HG03280 (cell line): ENCODE results near the gene SQSTM1.
"Not testable (repeated sequence)": the region's sequence is repeated elsewhere in the genome, so short reads cannot be mapped to it uniquely, and the experiment has no call there.

ENCODE experiments used
- ATAC-seq: cut with Tn5 transposase; IDR thresholded peaks from one replicate; pipeline ENCODE4 v1.9.1; 2021; ENCODE audit warnings: mild to moderate bottlenecking, moderate library complexity; ENCODE audit not compliant: unreplicated experiment

SQSTM1 gene

DNA sequence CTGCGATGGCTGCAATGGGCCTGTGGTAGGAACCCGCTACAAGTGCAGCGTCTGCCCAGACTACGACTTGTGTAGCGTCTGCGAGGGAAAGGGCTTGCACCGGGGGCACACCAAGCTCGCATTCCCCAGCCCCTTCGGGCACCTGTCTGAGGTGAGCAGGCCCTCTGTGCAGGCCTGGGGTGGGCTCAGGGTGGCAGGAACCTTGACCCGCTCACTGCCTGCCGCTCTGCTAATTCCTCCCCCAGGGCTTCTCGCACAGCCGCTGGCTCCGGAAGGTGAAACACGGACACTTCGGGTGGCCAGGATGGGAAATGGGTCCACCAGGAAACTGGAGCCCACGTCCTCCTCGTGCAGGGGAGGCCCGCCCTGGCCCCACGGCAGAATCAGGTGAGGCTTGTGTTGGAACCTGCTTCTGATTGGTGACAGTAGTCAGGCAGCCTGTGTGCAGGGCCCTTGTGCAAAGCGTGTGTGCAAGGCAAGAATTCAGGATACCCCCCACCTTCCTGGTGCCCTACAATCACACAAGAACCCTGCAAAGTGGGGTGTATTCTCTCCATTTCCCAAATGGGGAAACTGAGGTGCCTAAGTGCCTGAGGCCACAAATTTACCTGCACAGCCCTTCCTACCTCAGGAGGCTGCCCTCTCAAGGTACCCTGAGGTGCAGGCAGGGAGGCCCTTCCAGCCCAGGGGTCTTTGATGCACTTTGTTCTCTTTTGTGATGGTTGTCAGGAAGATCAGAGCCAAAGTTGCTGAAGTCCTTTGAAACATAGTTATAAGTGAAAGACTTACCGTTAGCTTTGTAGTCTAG is 3.4 kb downstream of the SQSTM1 start:
- ATAC-seq: no peak

DNA sequence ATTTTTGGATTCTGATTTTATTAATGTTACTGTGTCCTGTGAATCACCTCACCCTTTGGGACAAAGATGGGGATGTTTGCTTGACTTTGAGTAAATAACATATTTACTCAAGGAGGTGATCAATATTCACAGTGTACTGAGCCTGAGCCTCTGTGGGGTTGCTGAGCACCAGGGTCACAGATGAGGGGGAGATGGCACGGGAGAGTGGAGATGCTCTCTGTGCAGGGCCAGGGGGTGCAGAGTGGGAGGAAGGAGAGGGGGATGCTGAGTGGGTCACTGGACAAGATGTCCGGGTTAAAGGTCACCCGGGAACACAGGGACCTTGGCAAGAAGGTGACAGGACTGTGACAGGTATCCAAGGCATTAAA is 4.0 kb downstream of the SQSTM1 start:
- no peak for ATAC-seq

GRCh38 chr5:179825655-179826182 is 5.0 kb downstream of the SQSTM1 start:
- ATAC-seq: no peak

GRCh38 chr5:179827680-179828079 is 7.0 kb downstream of the SQSTM1 start:
- ATAC-seq: no peak

- ATAC-seq: no peak
Measured at GRCh38 chr5:179828756-179829421, 8.2 kb downstream of the SQSTM1 start.

- ATAC-seq: no peak
Measured at GRCh38 chr5:179829732-179830435, 9.2 kb downstream of the SQSTM1 start.

DNA sequence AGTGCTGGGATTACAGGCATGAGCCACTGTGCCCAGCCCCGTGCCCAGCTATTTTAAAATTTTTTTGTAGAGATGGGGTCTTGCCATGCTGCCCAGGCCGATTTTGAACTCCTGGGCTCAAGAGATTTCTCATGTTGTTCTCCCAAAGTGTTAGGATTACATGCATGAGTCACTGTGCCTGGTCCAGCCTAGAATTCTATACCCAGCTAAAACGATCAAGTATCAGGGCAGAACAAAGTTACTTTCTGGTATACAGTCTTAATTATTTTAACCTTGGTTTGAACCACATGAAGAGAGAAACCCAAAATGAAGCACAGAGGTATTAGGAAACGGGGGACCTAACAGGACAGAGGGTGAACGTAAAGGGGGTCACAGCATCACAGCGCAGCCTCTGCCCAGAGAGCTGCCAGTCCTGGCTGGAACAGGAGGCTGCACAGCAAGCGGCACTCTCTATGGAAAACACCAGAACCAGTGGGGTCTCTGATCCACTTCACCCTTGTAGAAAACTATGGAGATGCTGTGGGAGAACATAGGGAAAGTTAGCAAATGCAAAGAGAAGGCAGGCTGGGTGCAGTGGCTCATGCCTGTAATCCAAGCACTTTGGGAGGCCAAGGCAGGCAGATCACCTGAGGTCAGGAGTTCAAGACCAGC is 10.2 kb downstream of the SQSTM1 start:
- ATAC-seq: no peak

DNA sequence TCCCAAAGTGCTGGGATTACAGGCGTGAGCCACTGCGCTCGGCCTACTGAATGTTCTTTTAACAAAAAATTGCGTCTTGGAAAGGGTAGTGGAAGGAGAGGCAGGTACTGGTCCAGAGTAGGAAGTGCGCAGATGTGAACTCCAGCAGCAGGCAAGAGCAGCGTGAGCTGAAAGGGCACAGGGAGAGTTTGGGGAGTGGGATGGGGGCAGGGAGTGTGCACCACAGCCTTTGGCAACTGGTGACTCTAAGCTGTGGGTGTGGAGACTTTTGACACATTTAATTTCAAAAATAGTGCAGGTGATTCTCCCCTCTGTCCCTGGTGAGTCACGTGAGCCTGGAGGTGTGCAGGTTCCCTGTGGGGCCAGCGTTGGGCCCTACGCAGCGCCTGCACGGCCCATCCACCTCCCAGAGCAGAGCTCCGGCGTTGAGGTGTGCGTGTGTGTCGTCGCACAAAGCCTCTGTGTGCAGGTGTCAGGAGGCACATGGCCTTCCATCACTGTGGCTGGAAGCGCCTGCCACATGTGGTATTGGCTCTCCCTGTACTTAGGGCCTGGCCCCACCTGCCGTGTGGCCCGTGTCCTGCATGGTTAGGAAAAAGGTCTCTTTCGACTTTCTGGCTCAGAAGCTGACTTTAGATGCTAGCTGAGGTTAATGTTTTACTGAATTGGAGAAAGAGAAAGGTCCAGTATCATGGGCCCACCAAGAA is 11.5 kb downstream of the SQSTM1 start:
- no peak for ATAC-seq

DNA sequence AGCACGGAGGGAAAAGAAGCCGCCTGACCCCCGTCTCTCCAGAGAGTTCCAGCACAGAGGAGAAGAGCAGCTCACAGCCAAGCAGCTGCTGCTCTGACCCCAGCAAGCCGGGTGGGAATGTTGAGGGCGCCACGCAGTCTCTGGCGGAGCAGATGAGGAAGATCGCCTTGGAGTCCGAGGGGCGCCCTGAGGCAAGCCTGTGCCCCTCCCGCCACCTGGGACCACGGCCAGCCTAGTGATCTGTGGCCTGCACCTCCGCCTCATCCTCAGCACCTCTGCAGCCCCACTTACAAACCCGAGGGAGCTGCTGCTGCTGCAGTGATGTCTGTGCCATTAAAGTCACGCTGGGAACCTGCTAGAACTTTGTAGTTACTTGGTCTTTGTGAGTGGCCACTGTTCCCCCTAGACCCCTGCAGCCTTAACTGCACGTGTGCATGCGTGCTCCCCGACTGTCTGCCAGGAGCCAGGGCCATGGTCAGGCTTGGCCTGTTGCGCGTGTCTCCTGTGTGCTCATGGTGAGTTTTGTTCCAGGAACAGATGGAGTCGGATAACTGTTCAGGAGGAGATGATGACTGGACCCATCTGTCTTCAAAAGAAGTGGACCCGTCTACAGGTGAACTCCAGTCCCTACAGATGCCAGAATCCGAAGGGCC is 12.5 kb downstream of the SQSTM1 start:
- ATAC-seq: no peak

- no peak for ATAC-seq
Measured at GRCh38 chr5:179833709-179834070, 13.0 kb downstream of the SQSTM1 start.

- no peak for ATAC-seq
Measured at GRCh38 chr5:179834120-179834519, 13.4 kb downstream of the SQSTM1 start.

DNA sequence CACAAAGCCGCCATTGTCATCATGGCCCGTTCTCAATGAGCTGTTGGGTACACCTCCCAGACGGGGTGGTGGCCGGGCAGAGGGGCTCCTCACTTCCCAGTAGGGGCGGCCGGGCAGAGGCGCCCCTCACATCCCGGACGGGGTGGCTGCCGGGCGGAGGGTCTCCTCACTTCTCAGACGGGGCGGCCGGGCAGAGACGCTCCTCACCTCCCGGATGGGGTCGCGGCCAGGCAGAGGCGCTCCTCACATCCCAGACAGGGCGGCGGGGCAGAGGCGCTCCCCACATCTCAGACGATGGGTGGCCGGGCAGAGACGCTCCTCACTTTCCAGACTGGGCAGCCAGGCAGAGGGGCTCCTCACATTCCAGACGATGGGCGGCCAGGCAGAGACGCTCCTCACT is 14.2 kb downstream of the SQSTM1 start:
- ATAC-seq: not testable (repeated sequence)

DNA sequence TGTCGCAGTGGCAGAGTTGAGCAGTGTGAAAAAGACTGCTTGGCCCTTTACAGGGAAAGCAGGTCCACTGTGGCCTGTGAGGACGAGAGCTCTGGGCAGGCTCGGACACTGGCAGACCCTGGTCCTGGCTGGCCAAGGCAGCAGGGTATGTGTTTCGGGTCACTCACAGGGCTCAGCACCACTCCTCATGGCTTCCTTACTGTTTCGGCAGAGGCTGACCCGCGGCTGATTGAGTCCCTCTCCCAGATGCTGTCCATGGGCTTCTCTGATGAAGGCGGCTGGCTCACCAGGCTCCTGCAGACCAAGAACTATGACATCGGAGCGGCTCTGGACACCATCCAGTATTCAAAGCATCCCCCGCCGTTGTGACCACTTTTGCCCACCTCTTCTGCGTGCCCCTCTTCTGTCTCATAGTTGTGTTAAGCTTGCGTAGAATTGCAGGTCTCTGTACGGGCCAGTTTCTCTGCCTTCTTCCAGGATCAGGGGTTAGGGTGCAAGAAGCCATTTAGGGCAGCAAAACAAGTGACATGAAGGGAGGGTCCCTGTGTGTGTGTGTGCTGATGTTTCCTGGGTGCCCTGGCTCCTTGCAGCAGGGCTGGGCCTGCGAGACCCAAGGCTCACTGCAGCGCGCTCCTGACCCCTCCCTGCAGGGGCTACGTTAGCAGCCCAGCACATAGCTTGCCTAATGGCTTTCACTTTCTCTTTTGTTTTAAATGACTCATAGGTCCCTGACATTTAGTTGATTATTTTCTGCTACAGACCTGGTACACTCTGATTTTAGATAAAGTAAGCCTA is 15.7 kb downstream of the SQSTM1 start:
- no peak for ATAC-seq

DNA sequence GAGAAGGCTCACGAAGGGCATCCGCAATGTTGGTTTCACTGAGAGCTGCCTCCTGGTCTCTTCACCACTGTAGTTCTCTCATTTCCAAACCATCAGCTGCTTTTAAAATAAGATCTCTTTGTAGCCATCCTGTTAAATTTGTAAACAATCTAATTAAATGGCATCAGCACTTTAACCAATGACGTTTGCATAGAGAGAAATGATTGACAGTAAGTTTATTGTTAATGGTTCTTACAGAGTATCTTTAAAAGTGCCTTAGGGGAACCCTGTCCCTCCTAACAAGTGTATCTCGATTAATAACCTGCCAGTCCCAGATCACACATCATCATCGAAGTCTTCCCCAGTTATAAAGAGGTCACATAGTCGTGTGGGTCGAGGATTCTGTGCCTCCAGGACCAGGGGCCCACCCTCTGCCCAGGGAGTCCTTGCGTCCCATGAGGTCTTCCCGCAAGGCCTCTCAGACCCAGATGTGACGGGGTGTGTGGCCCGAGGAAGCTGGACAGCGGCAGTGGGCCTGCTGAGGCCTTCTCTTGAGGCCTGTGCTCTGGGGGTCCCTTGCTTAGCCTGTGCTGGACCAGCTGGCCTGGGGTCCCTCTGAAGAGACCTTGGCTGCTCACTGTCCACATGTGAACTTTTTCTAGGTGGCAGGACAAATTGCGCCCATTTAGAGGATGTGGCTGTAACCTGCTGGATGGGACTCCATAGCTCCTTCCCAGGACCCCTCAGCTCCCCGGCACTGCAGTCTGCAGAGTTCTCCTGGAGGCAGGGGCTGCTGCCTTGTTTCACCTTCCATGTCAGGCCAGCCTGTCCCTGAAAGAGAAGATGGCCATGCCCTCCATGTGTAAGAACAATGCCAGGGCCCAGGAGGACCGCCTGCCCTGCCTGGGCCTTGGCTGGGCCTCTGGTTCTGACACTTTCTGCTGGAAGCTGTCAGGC is 16.6 kb downstream of the SQSTM1 start:
- no peak for ATAC-seq

GRCh38 chr5:179839328-179840256 is 18.9 kb downstream of the SQSTM1 start:
- no peak for ATAC-seq

DNA sequence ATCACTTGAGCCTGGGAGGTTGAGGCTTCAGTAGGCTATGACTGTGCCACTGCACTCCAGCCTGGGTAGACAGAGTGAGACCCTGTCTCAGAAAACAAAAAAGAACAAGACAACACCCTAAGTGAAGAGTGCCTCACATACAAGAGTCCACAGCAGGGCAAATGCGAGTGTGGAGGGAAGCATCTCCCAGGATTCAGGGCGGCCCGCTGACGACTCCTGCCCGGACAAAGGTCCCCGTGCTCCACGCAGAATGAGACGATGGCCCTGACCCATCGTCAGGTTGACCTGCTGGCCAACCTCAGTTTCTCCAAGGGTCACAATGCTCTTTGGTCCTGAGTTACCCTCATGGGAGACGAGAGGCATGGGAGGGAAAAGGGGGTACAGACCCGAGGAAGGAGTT is 19.6 kb downstream of the SQSTM1 start:
- ATAC-seq: no peak

DNA sequence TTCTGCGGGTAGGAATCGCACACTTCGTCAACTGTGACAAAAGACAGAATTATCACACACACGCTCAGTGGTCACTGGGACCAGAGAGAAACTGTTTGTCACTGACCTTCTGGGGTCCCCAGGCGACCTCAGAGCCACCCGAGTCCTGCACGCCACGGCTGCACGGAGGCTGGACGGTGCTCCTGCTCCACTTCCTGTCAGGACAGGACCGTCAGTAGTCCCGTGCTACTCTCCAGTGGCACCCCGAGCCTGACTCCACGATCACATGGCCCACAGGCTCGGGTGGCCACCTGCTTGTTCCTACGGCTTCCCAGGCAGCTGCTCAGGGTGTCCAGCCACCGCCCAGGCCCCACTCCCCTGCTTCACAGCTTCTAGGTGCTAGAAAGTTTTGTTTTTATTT is 20.1 kb downstream of the SQSTM1 start:
- no peak for ATAC-seq
